Transverse colon (tissue), 4 donors: ENCODE results near the gene GALNT1.

ENCODE experiments used
- EP300 ChIP-seq: sonication (generic); formaldehyde crosslinking; IDR thresholded peaks from one replicate; pipeline ENCODE4 v1.6.1; 2017; ENCODE audit warnings: antibody characterized with exemption, low read depth
- POLR2A ChIP-seq: fragments of 450-650 bp; IDR thresholded peaks from one replicate; pipeline ENCODE4 v1.6.1; 2016; ENCODE audit warnings: antibody characterized with exemption, mild to moderate bottlenecking, moderate library complexity
- POLR2AphosphoS5 ChIP-seq, 3 donors: sonication (generic); formaldehyde crosslinking; IDR thresholded peaks; one replicate each; pipeline ENCODE4 v1.6.1; 2016; ENCODE audit warnings: antibody characterized with exemption in 3 of 3
- TF ChIP-seq, protein P1 (sequence below), 5 experiments: fragments of 200-600 bp in 3 of 5; fragments of 450-650 bp in 2 of 5; sonication (generic) in 3 of 5; IDR thresholded peaks; 1 replicate in 2 of 5; 2 replicates in 3 of 5; pipeline ENCODE4 v1.5.1; 2016 to 2017; ENCODE audit warnings: antibody characterized with exemption in 5 of 5, inconsistent platforms in 3 of 5, mild to moderate bottlenecking in 2 of 5, moderate library complexity in 1 of 5

DNA sequence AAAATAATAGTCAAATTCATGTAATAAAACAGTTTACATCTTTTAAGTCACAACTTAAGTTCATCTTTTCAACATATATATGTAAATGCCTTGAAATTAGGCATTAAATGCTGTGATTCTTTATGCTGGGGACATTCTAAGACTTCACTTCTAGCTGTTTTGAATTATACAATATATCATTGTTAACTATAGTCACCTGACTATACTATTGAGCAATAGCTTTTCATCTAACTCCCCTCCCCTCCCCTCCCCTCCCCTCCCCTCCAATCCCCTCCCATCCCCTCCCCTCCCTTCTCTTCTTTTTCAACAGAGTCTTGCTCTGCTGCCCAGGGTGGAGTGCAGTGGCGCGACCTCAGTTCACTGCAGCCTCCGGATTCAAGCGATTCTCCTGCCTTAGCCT, 16.2 kb downstream of the GALNT1 start:
- TF ChIP-seq, protein P1, sequence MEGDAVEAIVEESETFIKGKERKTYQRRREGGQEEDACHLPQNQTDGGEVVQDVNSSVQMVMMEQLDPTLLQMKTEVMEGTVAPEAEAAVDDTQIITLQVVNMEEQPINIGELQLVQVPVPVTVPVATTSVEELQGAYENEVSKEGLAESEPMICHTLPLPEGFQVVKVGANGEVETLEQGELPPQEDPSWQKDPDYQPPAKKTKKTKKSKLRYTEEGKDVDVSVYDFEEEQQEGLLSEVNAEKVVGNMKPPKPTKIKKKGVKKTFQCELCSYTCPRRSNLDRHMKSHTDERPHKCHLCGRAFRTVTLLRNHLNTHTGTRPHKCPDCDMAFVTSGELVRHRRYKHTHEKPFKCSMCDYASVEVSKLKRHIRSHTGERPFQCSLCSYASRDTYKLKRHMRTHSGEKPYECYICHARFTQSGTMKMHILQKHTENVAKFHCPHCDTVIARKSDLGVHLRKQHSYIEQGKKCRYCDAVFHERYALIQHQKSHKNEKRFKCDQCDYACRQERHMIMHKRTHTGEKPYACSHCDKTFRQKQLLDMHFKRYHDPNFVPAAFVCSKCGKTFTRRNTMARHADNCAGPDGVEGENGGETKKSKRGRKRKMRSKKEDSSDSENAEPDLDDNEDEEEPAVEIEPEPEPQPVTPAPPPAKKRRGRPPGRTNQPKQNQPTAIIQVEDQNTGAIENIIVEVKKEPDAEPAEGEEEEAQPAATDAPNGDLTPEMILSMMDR (IDR thresholded peaks at IDR 0.05), result no peak
- no peak for TF ChIP-seq POLR2AphosphoS5 (IDR thresholded peaks at IDR 0.05)
- no peak for TF ChIP-seq POLR2A
- TF ChIP-seq EP300, result no peak
